Stomach smooth muscle (tissue), 2 donors: ENCODE results near the gene FAM229A.
A peak's percentile ranks its signal among the peaks of the same experiment; 100 is the strongest.

ENCODE experiments used
- H3K27ac ChIP-seq: one replicate; pipeline ENCODE4 v1.7.0; 2013; ENCODE audit warnings: mild to moderate bottlenecking, low read length, inconsistent platforms
- H3K27me3 ChIP-seq, 2 donors: one replicate each; pipeline ENCODE4 v1.7.0; 2013; ENCODE audit warnings: low read length in 2 of 2; ENCODE audit not compliant: insufficient read depth in 2 of 2, control insufficient read depth in 1 of 2
- H3K36me3 ChIP-seq, 2 donors: one replicate each; pipeline ENCODE4 v1.7.0; 2013; ENCODE audit warnings: low read length in 2 of 2; ENCODE audit not compliant: control insufficient read depth in 2 of 2, insufficient read depth in 2 of 2
- H3K4me1 ChIP-seq: one replicate; pipeline ENCODE4 v1.7.0; 2013; ENCODE audit warnings: low read length; ENCODE audit not compliant: control insufficient read depth, insufficient read depth
- H3K4me3 ChIP-seq, 2 donors: one replicate each; pipeline ENCODE4 v1.7.0; 2013; ENCODE audit warnings: low read length in 2 of 2
- H3K9ac ChIP-seq, 2 donors: one replicate each; pipeline ENCODE4 v1.7.0; 2013; ENCODE audit warnings: low read length in 2 of 2, mild to moderate bottlenecking in 1 of 2
- H3K9me3 ChIP-seq, 2 donors: one replicate each; pipeline ENCODE4 v1.7.0; 2013; ENCODE audit warnings: low read length in 2 of 2; ENCODE audit not compliant: control insufficient read depth in 2 of 2
- donor health status: healthy.
- donor health status: Pancreatic carcinoma.

The FAM229A gene

DNA sequence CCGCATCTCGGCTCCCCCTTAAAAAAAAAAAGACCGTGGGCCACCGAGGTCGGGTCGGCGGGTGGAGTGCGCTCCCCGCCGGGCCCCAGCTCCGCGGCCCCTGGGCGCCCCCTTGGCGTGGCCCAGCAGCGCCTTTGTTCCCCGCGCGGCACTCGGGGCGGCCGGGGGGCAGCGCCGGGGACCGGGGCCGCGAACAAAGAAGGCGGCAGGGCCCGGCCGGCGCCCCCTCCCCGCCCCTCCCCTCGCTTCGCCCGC lies 26.8 kb downstream of the FAM229A start:
- no peak overlapping the region for H3K9ac ChIP-seq
- H3K4me1 ChIP-seq: peaks cover 21% of the 10 kb centered on the region

DNA sequence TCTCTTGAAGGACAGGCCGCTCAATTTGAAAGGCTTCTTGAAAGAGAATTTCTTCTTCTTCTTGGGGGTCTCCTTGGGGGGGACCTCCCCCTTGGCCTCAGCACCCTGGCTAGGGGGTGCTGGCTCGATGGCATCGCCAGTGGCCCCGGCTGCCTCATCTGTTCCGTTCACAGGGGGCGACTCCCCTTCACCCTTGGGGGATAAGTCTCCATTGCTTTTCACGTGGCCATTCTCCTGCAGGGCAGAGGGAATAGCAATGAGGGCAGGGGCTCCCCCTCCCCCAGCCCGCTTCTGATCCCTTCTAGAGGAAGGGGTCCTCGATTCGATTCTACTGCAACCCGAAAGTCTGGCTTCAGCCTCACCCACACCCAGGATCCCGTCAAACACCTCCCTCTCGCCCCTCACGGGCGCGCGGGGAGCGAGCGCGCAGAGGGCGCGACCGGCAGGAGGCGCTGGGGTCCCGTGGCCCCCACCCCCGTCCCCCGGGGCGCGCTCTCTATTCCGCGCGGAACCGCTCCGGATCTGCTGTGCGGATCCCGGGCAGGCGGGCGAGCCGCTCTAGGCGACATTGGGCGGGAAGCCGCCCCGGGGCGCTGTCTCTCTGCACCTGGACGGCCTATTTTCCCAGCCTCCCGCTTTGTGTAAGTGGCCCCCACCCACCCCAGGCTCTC lies 27.3 kb downstream of the FAM229A start:
- H3K4me3 ChIP-seq: peak overlapping the region; percentile 43 to 70
- H3K4me1 ChIP-seq: peaks cover 21% of the 10 kb centered on the region
- no peaks in the 10 kb centered on the region for H3K9me3 ChIP-seq
- no peaks in the 10 kb centered on the region for H3K27me3 ChIP-seq
- peaks cover 13 to 28% of the 10 kb centered on the region in 2 donors for H3K36me3 ChIP-seq
- H3K9ac ChIP-seq: peak overlapping the region in 1 of 2 donors; percentile 28
- H3K27ac ChIP-seq: no peak overlapping the region

More for the DNA sequence above, 26.8 kb downstream of the FAM229A start:
- Histone ChIP-seq H3K4me3 (peak overlapping the region; percentile 43 to 70), H3K9me3 (no peaks in the 10 kb centered on the region), H3K36me3 (peaks cover 13 to 23% of the 10 kb centered on the region in 2 donors), H3K27ac (no peak overlapping the region), H3K27me3 (no peaks in the 10 kb centered on the region)

DNA sequence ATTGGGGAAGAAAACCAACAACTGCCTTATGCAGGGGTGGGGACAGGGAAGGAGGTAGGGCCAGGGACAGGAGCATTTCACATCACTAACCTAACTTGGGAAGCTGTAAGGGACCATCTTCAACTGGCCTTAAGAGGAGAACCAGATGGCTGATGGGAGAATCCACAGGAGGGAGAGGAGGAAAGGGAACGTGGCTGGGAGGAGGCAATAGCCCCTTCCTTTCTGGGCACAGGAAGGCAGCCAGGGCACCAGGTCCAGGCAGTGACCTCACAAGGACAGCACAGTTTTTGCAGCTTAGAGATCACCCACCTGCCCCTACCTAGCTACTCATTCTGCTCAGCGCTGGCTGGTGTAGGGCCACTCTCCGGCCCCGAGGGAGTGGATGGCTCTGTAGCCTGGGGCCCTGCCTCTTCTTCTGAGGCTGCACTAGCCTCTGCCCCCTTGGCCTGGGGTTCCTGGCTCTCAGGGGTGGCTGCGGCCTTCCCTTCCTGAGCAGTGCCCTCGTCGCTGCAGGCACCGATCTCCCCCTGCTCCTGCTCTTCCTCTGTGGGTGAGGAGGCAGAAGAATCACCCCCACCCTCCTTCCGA lies 27.9 kb downstream of the FAM229A start:
- H3K4me1 ChIP-seq: peaks cover 21% of the 10 kb centered on the region
- H3K4me3 ChIP-seq: peak overlapping the region in 1 of 2 donors; percentile 70
- no peaks in the 10 kb centered on the region for H3K27me3 ChIP-seq
- no peak overlapping the region for H3K27ac ChIP-seq
- H3K9ac ChIP-seq: peak overlapping the region in 1 of 2 donors; percentile 28
- peaks cover 15 to 34% of the 10 kb centered on the region in 2 donors for H3K36me3 ChIP-seq
- H3K9me3 ChIP-seq: no peaks in the 10 kb centered on the region

DNA sequence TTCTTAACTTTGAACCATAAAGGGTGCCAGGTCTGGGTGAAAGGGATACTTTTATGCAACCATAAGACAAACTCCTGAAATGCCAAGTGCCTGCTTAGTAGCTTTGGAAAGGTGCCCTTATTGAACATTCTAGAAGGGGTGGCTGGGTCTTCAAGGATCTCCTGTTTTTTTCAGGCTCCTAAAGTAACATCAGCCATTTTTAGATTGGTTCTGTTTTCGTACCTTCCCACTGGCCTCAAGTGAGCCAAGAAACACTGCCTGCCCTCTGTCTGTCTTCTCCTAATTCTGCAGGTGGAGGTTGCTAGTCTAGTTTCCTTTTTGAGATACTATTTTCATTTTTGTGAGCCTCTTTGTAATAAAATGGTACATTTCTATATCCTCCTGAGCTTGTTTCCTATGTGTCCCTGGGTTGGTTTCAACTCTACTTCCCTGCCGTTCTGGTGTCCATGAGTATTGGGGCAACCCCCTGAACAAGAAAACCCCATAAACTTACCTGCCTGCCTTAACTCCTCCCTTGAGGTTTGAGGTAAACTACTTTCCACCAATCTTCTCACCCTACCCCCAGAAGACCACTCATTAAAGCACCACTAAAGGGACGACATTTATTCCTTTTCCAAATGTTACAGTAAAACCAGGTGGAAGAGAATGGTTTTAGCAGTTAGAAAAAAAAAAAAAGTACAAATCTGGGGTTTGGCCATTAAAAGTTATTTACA lies 28.9 kb downstream of the FAM229A start:
- Histone ChIP-seq H3K4me3 (no peak overlapping the region), H3K36me3 (peaks cover 20 to 44% of the 10 kb centered on the region in 2 donors), H3K27ac (no peak overlapping the region), H3K9me3 (no peaks in the 10 kb centered on the region), H3K4me1 (peaks cover 21% of the 10 kb centered on the region), H3K27me3 (no peaks in the 10 kb centered on the region), H3K9ac (no peak overlapping the region)

DNA sequence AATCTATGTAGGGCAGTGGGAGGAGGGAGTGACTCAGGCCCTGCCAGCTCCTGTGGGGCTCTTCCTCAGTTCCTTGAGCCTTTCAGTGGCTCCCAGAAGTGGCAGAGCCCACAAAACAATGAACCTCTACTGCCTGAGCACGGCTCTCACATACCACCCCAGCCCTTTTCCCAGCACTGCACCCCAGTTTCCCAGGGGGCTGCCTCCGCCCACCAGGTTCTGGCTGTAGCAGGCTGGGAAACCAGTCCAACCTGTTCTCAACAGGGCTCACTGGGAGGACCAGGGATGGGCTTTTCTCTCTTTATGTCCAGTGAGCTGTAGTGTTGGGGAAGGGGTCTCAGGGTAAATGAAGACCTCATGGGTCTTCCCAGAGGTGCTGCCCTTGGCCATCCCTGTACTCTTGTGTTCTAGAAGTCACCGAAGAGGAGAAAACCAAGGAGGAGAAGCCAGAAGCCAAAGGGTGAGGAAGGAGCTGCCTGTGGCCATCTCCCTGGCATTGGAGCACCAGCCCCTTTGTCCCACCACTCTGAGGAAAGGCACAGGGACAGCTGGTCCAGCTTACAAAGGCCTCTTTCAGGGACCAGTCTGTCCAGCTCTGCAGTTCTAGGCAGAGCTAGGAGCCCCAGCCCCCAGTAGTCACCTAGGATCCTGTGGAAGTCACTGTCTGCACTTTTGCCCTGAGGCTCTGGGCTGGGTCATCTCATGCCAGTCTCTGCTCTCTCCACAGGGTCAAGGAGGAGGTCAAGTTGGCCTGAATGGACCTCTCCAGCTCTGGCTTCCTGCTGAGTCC lies 29.8 kb downstream of the FAM229A start:
- peaks cover 15% of the 10 kb centered on the region for H3K4me1 ChIP-seq
- peaks cover 25 to 50% of the 10 kb centered on the region in 2 donors for H3K36me3 ChIP-seq
- H3K27ac ChIP-seq: no peak overlapping the region

DNA sequence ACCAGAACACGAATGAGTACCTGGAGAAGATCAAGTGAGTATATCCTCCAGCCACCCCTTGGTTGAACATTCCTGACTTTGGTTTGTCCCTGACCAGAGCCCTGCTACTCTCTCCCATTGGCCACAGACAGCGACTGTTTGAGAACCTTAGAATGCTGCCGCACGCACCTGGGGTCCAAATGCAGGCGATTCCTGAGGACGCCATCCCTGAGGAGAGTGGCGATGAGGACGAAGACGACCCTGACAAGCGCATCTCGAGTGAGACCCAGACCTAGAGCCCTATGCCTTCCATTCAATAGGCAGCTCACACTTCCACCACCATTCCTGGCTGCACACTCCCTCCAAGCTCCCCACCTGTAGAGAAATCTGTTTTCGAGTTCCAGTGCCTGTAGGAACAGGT lies 30.7 kb downstream of the FAM229A start:
- Histone ChIP-seq H3K4me3 (no peak overlapping the region), H3K36me3 (peaks cover 33 to 56% of the 10 kb centered on the region in 2 donors), H3K27me3 (no peaks in the 10 kb centered on the region), H3K9me3 (no peaks in the 10 kb centered on the region), H3K27ac (no peak overlapping the region), H3K9ac (no peak overlapping the region), H3K4me1 (peaks cover 13% of the 10 kb centered on the region)

More for the DNA sequence above, 29.8 kb downstream of the FAM229A start:
- H3K27me3 ChIP-seq: no peaks in the 10 kb centered on the region
- no peak overlapping the region for H3K4me3 ChIP-seq
- no peak overlapping the region for H3K9ac ChIP-seq
- no peaks in the 10 kb centered on the region for H3K9me3 ChIP-seq

DNA sequence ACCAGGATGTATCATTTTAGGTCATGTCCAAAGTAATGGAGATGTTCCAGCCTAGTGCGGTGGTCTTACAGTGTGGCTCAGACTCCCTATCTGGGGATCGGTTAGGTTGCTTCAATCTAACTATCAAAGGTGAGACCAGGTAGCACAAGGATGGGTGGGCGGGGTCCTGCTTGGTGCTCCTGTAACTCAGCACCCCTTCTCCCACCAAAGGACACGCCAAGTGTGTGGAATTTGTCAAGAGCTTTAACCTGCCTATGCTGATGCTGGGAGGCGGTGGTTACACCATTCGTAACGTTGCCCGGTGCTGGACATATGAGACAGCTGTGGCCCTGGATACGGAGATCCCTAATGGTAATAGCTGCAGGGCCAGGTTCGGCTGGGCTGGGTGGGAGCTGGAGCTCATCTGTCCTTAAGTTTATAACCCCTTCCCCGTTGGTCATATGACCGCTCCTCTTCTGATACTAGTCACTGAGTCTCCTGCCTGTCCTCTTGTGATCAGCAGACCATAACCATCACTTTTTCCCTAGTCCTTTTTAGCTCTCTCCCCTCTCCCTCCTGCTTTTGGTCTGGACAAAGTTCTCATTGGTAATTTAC lies 31.6 kb downstream of the FAM229A start:
- Histone ChIP-seq H3K9ac (no peak overlapping the region), H3K4me1 (peaks cover 8% of the 10 kb centered on the region), H3K9me3 (no peaks in the 10 kb centered on the region), H3K4me3 (no peak overlapping the region), H3K27ac (no peak overlapping the region), H3K27me3 (no peaks in the 10 kb centered on the region), H3K36me3 (peaks cover 33 to 56% of the 10 kb centered on the region in 2 donors)

DNA sequence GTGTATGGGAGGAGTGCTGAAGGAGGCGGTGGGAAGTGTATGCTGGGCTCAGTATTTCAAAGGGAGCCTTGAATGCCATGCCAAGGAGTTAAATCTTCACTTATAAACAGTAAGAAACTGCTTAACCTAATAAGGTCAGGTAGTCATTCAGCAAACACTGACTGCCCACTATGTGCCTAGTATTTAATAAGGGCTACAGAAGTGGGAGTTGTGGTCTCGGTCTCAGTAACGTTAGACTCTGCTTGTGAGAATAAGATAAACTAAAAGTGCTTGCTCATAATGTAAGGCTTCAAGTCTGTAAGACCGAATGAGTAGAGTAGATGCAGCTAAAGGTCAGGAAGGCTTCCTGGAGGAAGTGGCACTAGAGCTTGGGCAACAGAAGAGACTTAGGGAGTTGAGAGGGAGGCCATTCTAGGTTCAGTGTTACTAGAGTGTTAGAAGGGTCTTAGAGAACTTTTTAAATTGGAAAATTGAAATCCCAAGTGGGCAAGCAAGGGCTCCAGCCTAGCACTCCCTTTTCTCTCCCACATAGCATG lies 32.3 kb downstream of the FAM229A start:
- H3K36me3 ChIP-seq: peaks cover 33 to 56% of the 10 kb centered on the region in 2 donors
- H3K9me3 ChIP-seq: no peaks in the 10 kb centered on the region
- H3K27me3 ChIP-seq: no peaks in the 10 kb centered on the region
- H3K27ac ChIP-seq: no peak overlapping the region
- H3K4me3 ChIP-seq: no peak overlapping the region
- no peak overlapping the region for H3K9ac ChIP-seq
- H3K4me1 ChIP-seq: peaks cover 5% of the 10 kb centered on the region

DNA sequence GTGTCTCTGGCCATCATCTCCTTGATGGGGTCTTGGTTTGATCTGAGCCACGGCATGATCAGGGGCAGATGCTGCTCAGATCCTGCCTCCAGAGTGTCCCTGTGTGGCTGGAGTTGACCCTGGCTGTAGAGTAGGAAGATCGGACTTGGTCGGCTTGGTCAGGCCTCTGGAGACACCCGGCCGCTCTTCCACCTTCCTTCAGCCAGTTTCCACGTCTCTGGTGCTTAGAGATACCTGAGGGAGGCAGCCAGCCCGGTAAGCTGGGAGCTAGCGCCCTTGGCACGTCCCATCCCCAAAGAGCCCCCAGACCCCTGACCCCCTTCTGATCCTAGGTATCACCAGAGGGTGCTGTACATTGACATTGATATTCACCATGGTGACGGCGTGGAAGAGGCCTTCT lies 35.1 kb downstream of the FAM229A start:
- Histone ChIP-seq H3K9ac (no peak overlapping the region), H3K27ac (no peak overlapping the region), H3K9me3 (no peaks in the 10 kb centered on the region), H3K27me3 (no peaks in the 10 kb centered on the region), H3K36me3 (peaks cover 35 to 48% of the 10 kb centered on the region in 2 donors), H3K4me3 (no peak overlapping the region), H3K4me1 (no peaks in the 10 kb centered on the region)

DNA sequence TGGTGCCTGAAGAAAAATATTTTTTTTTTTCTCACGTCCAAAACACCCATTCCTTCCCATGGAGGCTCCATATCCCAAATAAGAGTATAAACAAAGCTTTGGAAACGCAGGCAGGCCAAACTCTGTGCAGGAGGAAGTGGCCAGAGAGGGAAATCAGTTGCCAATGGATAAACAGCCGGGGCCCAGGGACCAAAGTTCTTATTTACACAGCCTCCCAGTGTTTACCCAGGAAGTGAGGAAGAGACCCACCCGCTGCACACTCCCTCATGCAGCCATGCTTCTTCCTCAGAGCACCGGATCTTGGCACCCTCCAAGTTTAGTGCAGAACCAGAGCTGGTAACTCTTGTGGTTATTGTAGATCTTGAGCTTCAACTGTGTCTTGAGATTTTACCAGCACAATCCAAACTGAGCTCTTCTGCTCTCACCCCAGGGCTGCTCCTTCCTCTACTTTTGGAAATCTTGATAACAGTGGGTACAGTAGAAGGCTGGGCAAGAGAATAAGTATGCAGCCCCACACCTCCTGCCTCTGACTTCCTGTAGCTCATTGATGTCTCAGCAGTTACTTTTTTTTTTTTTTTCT lies 40.5 kb downstream of the FAM229A start:
- H3K27ac ChIP-seq: no peak overlapping the region
- no peak overlapping the region for H3K9ac ChIP-seq

More for the DNA sequence above, 40.5 kb downstream of the FAM229A start:
- Histone ChIP-seq H3K9me3 (no peaks in the 10 kb centered on the region), H3K4me3 (no peak overlapping the region), H3K36me3 (peaks cover 6 to 12% of the 10 kb centered on the region in 2 donors), H3K27me3 (no peaks in the 10 kb centered on the region), H3K4me1 (no peaks in the 10 kb centered on the region)
